Immature natural killer cell (primary cell): ENCODE results near the gene RNF167. TPM values are rescaled to one million over a fixed set of nuclear protein-coding genes. Genes with fewer than 3 reads are reported as not detected.

Experiments used
- DNase-seq, 3 donors: peaks; one replicate each; pipeline ENCODE4 v3.0.0; 2022; ENCODE audit warnings: mixed read lengths in 1 of 3
- H3K27ac Mint-ChIP-seq, 6 donors: one replicate each; pipeline ENCODE4 v1.8.0; 2020; ENCODE audit warnings: mixed read lengths in 6 of 6, mild to moderate bottlenecking in 5 of 6, inconsistent platforms in 4 of 6, moderate library complexity in 3 of 6
- H3K27me3 Mint-ChIP-seq, 3 donors: one replicate each; pipeline ENCODE4 v1.8.0; 2020 to 2021; ENCODE audit warnings: low read depth in 3 of 3, mild to moderate bottlenecking in 3 of 3, mixed read lengths in 3 of 3, moderate library complexity in 3 of 3, inconsistent platforms in 1 of 3
- H3K36me3 Mint-ChIP-seq, 3 donors: one replicate each; pipeline ENCODE4 v1.8.0; 2020; ENCODE audit warnings: mixed read lengths in 3 of 3, inconsistent platforms in 2 of 3, mild to moderate bottlenecking in 2 of 3
- H3K4me1 Mint-ChIP-seq, 2 donors: one replicate each; pipeline ENCODE4 v1.8.0; 2020; ENCODE audit warnings: inconsistent platforms in 2 of 2, mild to moderate bottlenecking in 2 of 2, mixed read lengths in 2 of 2, moderate library complexity in 1 of 2
- H3K4me3 Mint-ChIP-seq, 5 donors: one replicate each; pipeline ENCODE4 v1.8.0; 2020; ENCODE audit warnings: mild to moderate bottlenecking in 5 of 5, mixed read lengths in 5 of 5, inconsistent platforms in 3 of 5, moderate library complexity in 3 of 5
- H3K9me3 Mint-ChIP-seq, 6 donors: one replicate each; pipeline ENCODE4 v1.8.0; 2020; ENCODE audit warnings: mild to moderate bottlenecking in 6 of 6, mixed read lengths in 6 of 6, inconsistent platforms in 4 of 6, moderate library complexity in 3 of 6
- polyA plus RNA-seq, 3 donors: library from polyadenylated mRNA; unstranded; fragments of 300-500 nt; fragmentation: Illumina TruSeq; gene quantifications; one replicate each; pipeline ENCODE4 v1.2.3, GENCODE V29; 2021

Gene RNF167
- polyA plus RNA-seq, 3 donors from 2014 or later, result 62.3 to 78.2 (median 73.1) TPM

GRCh38 chr17:4958102-4958501 is 18.0 kb downstream of the RNF167 start:
- Mint-ChIP-seq H3K4me3 (no peak overlapping the region), H3K9me3 (no peaks in the 10 kb centered on the region), H3K27me3 (no peaks in the 10 kb centered on the region), H3K36me3 (peaks cover 0 to 9% (median 8%) of the 10 kb centered on the region in 3 donors), H3K27ac (no peak overlapping the region), H3K4me1 (peaks cover 0 to 4% of the 10 kb centered on the region in 2 donors)
- no peak for DNase-seq

- Mint-ChIP-seq H3K27me3 (no peaks in the 10 kb centered on the region), H3K9me3 (no peaks in the 10 kb centered on the region), H3K4me3 (no peak overlapping the region), H3K36me3 (peaks cover 0 to 9% (median 8%) of the 10 kb centered on the region in 3 donors), H3K4me1 (peaks cover 0 to 3% of the 10 kb centered on the region in 2 donors), H3K27ac (no peak overlapping the region)
- no peak for DNase-seq
These were observed 19.3 kb downstream of the RNF167 start for GRCh38 chr17:4959261-4959965.

- Mint-ChIP-seq H3K9me3 (no peaks in the 10 kb centered on the region), H3K27me3 (no peaks in the 10 kb centered on the region), H3K4me1 (peaks cover 4 to 6% of the 10 kb centered on the region in 2 donors), H3K36me3 (peaks cover 0 to 9% (median 8%) of the 10 kb centered on the region in 3 donors), H3K27ac (peak overlapping the region in 1 of 6 donors; percentile 20), H3K4me3 (no peak overlapping the region)
- no peak for DNase-seq
These were observed 20.3 kb downstream of the RNF167 start for GRCh38 chr17:4960279-4960922.

- no peak for DNase-seq
- H3K4me3 Mint-ChIP-seq, result peak overlapping the region; percentile 19 to 63 (median 44)
- H3K27me3 Mint-ChIP-seq, result peaks cover 0 to 2% (median 0%) of the 10 kb centered on the region in 3 donors
- no peaks in the 10 kb centered on the region for H3K9me3 Mint-ChIP-seq
- H3K4me1 Mint-ChIP-seq, result peaks cover 13 to 14% of the 10 kb centered on the region in 2 donors
- peak overlapping the region in 2 of 6 donors; percentile 56 to 64 for H3K27ac Mint-ChIP-seq
- peaks cover 4 to 9% (median 8%) of the 10 kb centered on the region in 3 donors for H3K36me3 Mint-ChIP-seq
These were observed 25.4 kb downstream of the RNF167 start for GRCh38 chr17:4965311-4965986.

GRCh38 chr17:4966844-4967538 is 26.9 kb downstream of the RNF167 start:
- H3K27ac Mint-ChIP-seq, result peak overlapping the region in 3 of 6 donors; percentile 87 to 94 (median 89)
- H3K4me1 Mint-ChIP-seq, result peaks cover 13 to 14% of the 10 kb centered on the region in 2 donors
- peak; percentile 98 for DNase-seq
- no peaks in the 10 kb centered on the region for H3K9me3 Mint-ChIP-seq
- no peak overlapping the region for H3K4me3 Mint-ChIP-seq
- H3K36me3 Mint-ChIP-seq, result peaks cover 0 to 9% (median 3%) of the 10 kb centered on the region in 3 donors
- peaks cover 0 to 2% (median 0%) of the 10 kb centered on the region in 3 donors for H3K27me3 Mint-ChIP-seq

GRCh38 chr17:4967539-4968485 is 27.7 kb downstream of the RNF167 start, which contains the start of gene SPAG7:
Gene SPAG7, minus strand, starts transcription at chr17:4967817. Its CDS starts 13 bp downstream, at chr17:4967804.
- peak; percentile 97 to 98 (median 98) for DNase-seq
- peak within 1 kb of the TSS in 3 of 6 donors; percentile 87 to 94 (median 89) for H3K27ac Mint-ChIP-seq
- no peaks in the 10 kb centered on the region for H3K9me3 Mint-ChIP-seq
- peaks cover 13 to 14% of the 10 kb centered on the region in 2 donors for H3K4me1 Mint-ChIP-seq
- H3K36me3 Mint-ChIP-seq, result peaks cover 0 to 9% (median 3%) of the 10 kb centered on the region in 3 donors
- peaks cover 0 to 2% (median 0%) of the 10 kb centered on the region in 3 donors for H3K27me3 Mint-ChIP-seq
- no peak within 1 kb of the TSS for H3K4me3 Mint-ChIP-seq

GRCh38 chr17:4968486-4969046 is 28.5 kb downstream of the RNF167 start:
- no peak for DNase-seq
- peaks cover 12 to 14% of the 10 kb centered on the region in 2 donors for H3K4me1 Mint-ChIP-seq
- H3K27me3 Mint-ChIP-seq, result peaks cover 0 to 2% (median 0%) of the 10 kb centered on the region in 3 donors
- H3K36me3 Mint-ChIP-seq, result peaks cover 0 to 9% (median 3%) of the 10 kb centered on the region in 3 donors
- H3K9me3 Mint-ChIP-seq, result no peaks in the 10 kb centered on the region
- H3K27ac Mint-ChIP-seq, result no peak overlapping the region
- no peak overlapping the region for H3K4me3 Mint-ChIP-seq

- Mint-ChIP-seq H3K4me1 (peaks cover 14% of the 10 kb centered on the region in 2 donors), H3K36me3 (peaks cover 0 to 9% (median 3%) of the 10 kb centered on the region in 3 donors), H3K9me3 (no peaks in the 10 kb centered on the region), H3K27ac (peak overlapping the region in 2 of 6 donors; percentile 34 to 68), H3K27me3 (peaks cover 0 to 2% (median 0%) of the 10 kb centered on the region in 3 donors), H3K4me3 (no peak overlapping the region)
- no peak for DNase-seq
These were observed 29.0 kb downstream of the RNF167 start for GRCh38 chr17:4969047-4969550.

GRCh38 chr17:4969551-4970173 is 29.6 kb downstream of the RNF167 start:
- Mint-ChIP-seq H3K27ac (peak overlapping the region in 2 of 6 donors; percentile 34 to 68), H3K4me1 (peaks cover 14% of the 10 kb centered on the region in 2 donors), H3K36me3 (peaks cover 4 to 12% (median 7%) of the 10 kb centered on the region in 3 donors), H3K9me3 (no peaks in the 10 kb centered on the region), H3K4me3 (peak overlapping the region in 2 of 5 donors; percentile 47 to 57), H3K27me3 (peaks cover 0 to 2% (median 0%) of the 10 kb centered on the region in 3 donors)
- DNase-seq, result no peak

- peak overlapping the region in 2 of 5 donors; percentile 9 to 27 for H3K4me3 Mint-ChIP-seq
These were observed 30.2 kb downstream of the RNF167 start for GRCh38 chr17:4970273-4970672.

GRCh38 chr17:4971826-4972225 is 31.8 kb downstream of the RNF167 start:
- Mint-ChIP-seq H3K9me3 (no peaks in the 10 kb centered on the region), H3K27me3 (no peaks in the 10 kb centered on the region), H3K27ac (peak overlapping the region in 1 of 6 donors; percentile 57), H3K4me3 (no peak overlapping the region), H3K4me1 (peaks cover 0 to 2% of the 10 kb centered on the region in 2 donors), H3K36me3 (peaks cover 12 to 15% (median 12%) of the 10 kb centered on the region in 3 donors)
- no peak for DNase-seq

More at GRCh38 chr17:4970273-4970672, 30.2 kb downstream of the RNF167 start:
- DNase-seq, result no peak
- Mint-ChIP-seq H3K4me1 (peaks cover 11 to 13% of the 10 kb centered on the region in 2 donors), H3K36me3 (peaks cover 7 to 12% (median 9%) of the 10 kb centered on the region in 3 donors), H3K27me3 (peaks cover 0 to 2% (median 0%) of the 10 kb centered on the region in 3 donors), H3K27ac (peak overlapping the region in 3 of 6 donors; percentile 26 to 70 (median 31)), H3K9me3 (no peaks in the 10 kb centered on the region)
